Small intestine (tissue), 7 donors: ENCODE measurements around the gene ULK1. TPM values are rescaled to one million over a fixed set of nuclear protein-coding genes. Genes with fewer than 3 reads are reported as not detected.
"Not testable (repeated sequence)": the region's sequence is repeated elsewhere in the genome, so short reads cannot be mapped to it uniquely, and the experiment has no call there.

Experiments
- DNase-seq, 2 donors: peaks; one replicate each; pipeline versions ENCODE4 v3.0.0 to v3.0.0-alpha.2; 2013
- FAIRE-seq: peaks from 2 replicates; lab custom pipeline; 2012; peaks lifted over from hg19 to GRCh38; lab: Jason Lieb, UNC
- H3K27ac ChIP-seq, 3 donors: one replicate each; pipeline ENCODE4 v1.5.1; 2013; ENCODE audit warnings: low read length in 2 of 3, mild to moderate bottlenecking in 2 of 3, control low read depth in 1 of 3, inconsistent platforms in 1 of 3, low read depth in 1 of 3, moderate library complexity in 1 of 3
- H3K27me3 ChIP-seq, 3 donors: one replicate each; pipeline ENCODE4 v1.6.1; 2013; ENCODE audit warnings: low read length in 3 of 3, inconsistent platforms in 1 of 3; ENCODE audit not compliant: control insufficient read depth in 3 of 3, insufficient read depth in 3 of 3
- H3K36me3 ChIP-seq, 3 donors: one replicate each; pipeline ENCODE4 v1.6.1; 2013; ENCODE audit warnings: low read length in 3 of 3, inconsistent platforms in 1 of 3, low read depth in 1 of 3, mild to moderate bottlenecking in 1 of 3, moderate library complexity in 1 of 3; ENCODE audit not compliant: control insufficient read depth in 3 of 3, insufficient read depth in 2 of 3
- H3K4me1 ChIP-seq, 3 donors: one replicate each; pipeline ENCODE4 v1.6.1; 2013; ENCODE audit warnings: low read length in 2 of 3, inconsistent platforms in 1 of 3, low read depth in 1 of 3, mild to moderate bottlenecking in 1 of 3, moderate library complexity in 1 of 3; ENCODE audit not compliant: control insufficient read depth in 3 of 3, insufficient read depth in 2 of 3
- H3K4me3 ChIP-seq, 3 donors: one replicate each; pipeline ENCODE4 v1.5.1; 2013; ENCODE audit warnings: low read length in 3 of 3, control low read depth in 1 of 3, inconsistent platforms in 1 of 3, low read depth in 1 of 3, mild to moderate bottlenecking in 1 of 3, moderate library complexity in 1 of 3
- H3K9me3 ChIP-seq, 2 donors: one replicate each; pipeline ENCODE4 v1.6.1; 2013; ENCODE audit warnings: low read depth in 1 of 2, low read length in 1 of 2; ENCODE audit not compliant: control insufficient read depth in 2 of 2, insufficient read depth in 1 of 2
- WGBS, 3 donors: extraction: QIAGEN DNeasy Blood & Tissue Kit; methylation state at CpG; one replicate each; pipeline ENCODE4 v1.1.7; 2013; 5-methylcytosine and 5-hydroxymethylcytosine counted together
- polyA plus RNA-seq, 4 donors: library from polyadenylated mRNA; stranded (reverse) in 3 of 4; unstranded in 1 of 4; fragments of 200-250 nt in 3 of 4; fragments of 120-200 nt in 1 of 4; gene quantifications; one replicate each; pipeline versions ENCODE4 v1.2.1 to v1.2.3, GENCODE V29; 2013
- donor health status: healthy with polysubstance abuse.
- donor health status: control.
- donor health status: control.
- donor health status: Bipolar disorder and iron deficiency.
- donor health status: healthy.

ULK1 gene
- polyA plus RNA-seq, 4 donors = 11.3 to 30.0 (median 12.5) TPM

DNA sequence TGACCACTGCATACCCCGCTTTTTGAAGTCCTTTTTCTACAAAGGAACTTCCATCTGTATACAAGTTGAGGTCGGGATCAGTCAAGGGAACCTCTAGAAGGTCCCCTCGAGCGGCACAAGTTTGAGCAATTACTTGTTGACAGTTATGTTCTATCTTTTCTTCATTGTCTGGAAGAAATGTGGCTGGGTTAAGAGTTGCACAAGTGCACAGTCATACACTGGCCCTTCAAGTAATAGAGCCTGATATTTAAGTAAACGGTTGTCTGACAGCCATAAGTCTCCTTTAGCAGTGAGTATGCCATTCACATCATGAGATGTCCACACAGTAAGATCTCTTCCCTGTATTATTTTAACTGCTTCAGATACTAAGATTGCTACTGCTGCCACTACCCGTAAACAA is 19.4 kb upstream of the ULK1 start:
- not testable (repeated sequence) for DNase-seq, H3K27me3 ChIP-seq, H3K4me3 ChIP-seq, H3K9me3 ChIP-seq, H3K4me1 ChIP-seq, FAIRE-seq, H3K36me3 ChIP-seq, H3K27ac ChIP-seq
- WGBS, 3 donors = 80 to 86% (median 83%) methylated on average over 6 of the region's 6 CpGs

DNA sequence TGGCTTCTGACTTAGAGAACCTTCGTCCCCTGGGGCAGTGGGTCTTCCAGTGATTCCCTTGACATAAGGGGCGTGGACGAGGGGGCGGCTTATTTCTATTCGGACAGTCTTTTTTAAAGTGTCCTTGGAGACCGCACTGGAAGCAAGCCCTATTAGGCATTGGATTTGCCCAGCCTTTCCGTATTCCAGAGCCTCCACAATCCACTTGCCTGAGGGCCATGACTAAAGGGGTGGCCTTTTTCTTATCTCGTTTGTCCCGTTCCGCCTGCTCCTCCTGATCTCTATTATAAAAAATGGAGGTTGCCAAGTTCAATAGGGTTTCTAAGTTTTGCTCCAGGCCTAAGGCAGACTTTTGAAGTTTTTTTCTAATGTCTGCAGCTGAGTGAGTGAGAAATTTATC is 17.2 kb upstream of the ULK1 start:
- not testable (repeated sequence) for H3K9me3 ChIP-seq, H3K27me3 ChIP-seq, H3K4me3 ChIP-seq, DNase-seq, H3K27ac ChIP-seq, FAIRE-seq, H3K36me3 ChIP-seq, H3K4me1 ChIP-seq
- WGBS, 3 donors = 64 to 76% (median 72%) methylated on average over 10 of the region's 10 CpGs

DNA sequence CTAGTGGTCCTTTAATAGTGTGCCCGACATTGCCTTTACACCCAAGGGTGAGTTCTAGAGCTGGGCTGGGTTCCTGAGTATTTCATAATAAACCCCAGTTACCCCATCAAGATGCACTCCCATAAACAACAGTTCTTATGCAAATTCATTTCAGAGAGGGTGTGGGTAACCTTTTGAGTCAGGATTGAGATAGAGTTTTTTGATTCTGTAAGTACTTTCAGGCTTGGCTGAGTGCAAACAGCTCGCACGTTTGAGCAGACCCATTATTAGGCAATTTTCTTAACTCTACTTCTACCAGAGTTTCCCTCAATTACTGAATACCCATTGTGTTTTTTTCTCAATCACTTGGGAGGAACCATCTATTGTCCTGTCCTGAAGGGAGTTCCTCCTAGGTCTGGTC is 16.0 kb upstream of the ULK1 start:
- FAIRE-seq, H3K4me1 ChIP-seq, H3K27me3 ChIP-seq, H3K9me3 ChIP-seq, DNase-seq, H3K4me3 ChIP-seq, H3K27ac ChIP-seq, H3K36me3 ChIP-seq: not testable (repeated sequence)
- 36 to 46% (median 37%) methylated on average over 3 of the region's 3 CpGs for WGBS, 3 donors

DNA sequence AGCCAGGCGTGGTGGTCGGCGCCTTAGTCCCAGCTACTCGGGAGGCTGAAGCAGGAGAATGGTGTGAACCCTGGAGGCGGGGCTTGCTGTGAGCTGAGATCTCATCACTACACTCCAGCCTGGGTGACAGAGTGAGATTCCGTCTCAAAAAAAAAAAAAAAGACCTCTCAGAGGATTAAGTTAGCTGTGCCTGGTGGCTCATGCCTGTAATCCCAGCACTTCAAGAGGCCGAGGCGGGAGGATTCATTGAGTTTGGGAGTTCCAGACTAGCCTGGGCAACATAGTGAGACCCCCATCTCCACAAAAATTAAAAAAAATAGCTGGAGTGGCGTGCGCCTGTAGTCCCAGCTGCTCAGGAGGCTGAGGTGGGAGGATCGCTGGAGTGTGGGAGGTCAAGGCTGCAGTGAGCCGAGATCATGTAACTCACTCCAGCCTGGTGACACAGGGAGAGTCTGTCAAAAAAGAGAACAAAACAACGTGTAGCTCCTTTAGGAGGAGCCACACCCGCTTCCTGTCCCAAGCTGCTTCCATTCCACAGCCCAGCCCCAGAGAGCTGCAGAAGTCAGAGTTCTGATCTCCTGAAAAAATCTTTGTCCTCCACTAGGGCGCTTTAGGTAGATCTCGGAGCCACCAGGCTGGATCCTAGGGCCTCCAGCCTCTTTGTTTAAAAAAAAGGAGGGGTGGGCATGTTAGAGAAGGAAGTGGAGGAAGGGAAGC is 11.5 kb upstream of the ULK1 start:
- Histone ChIP-seq H3K4me3 (no peak overlapping the region), H3K36me3 (no peaks in the 10 kb centered on the region), H3K27me3 (peaks cover 0 to 2% (median 0%) of the 10 kb centered on the region in 3 donors), H3K4me1 (no peaks in the 10 kb centered on the region), H3K9me3 (peaks cover 0 to 9% of the 10 kb centered on the region in 2 donors), H3K27ac (no peak overlapping the region)
- FAIRE-seq = no peak
- no peak for DNase-seq
- 72 to 80% (median 75%) methylated on average over 16 of the region's 16 CpGs for WGBS, 3 donors

DNA sequence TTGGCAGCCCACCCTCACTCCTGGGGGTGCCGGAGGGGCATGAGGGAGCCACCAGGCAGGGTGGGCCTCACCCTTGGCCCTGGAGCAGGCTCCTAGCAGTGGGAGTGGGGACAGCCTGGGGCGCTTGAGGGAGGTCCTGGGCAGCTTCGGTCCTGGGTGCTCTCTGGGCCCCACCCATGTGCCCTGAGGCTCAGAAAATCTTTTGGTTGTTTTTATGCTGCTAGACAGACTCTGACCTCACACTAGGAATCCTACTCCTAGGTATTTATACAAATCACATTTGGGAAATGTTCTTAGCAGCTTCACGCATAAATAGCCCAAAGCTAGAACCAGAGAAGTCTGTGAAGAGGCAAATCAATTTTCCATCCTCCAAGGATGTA is 10.9 kb upstream of the ULK1 start:
- WGBS, 3 donors = 82 to 86% (median 82%) methylated on average over 4 of the region's 4 CpGs

DNA sequence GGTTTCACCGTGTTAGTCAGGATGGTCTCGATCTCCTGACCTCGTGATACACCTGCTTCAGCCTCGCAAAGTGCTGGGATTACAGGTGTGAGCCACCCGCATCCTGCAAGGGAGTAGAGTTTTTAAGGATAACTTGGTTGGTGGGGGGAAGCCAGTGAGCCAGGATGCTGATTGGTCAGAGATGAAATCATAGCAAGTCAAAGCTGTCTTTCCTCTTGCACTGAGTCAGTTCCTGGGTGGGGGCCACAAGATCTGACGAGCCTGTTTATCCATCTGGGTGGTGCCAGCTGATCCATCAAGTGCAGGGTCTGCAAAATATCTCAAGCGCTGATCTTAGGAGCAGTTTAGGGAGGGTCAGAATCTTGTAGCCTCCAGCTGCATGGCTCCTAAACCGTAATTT is 9.3 kb upstream of the ULK1 start:
- not testable (repeated sequence) for H3K27ac ChIP-seq, DNase-seq, H3K36me3 ChIP-seq, H3K9me3 ChIP-seq, FAIRE-seq, H3K4me3 ChIP-seq, H3K4me1 ChIP-seq, H3K27me3 ChIP-seq
- WGBS, 3 donors = 85 to 90% (median 85%) methylated on average over 8 of the region's 8 CpGs

More for the DNA sequence above, 10.9 kb upstream of the ULK1 start:
- FAIRE-seq (no peak), DNase-seq (no peak)
- Histone ChIP-seq H3K4me1 (no peaks in the 10 kb centered on the region), H3K9me3 (peaks cover 0 to 9% of the 10 kb centered on the region in 2 donors), H3K4me3 (no peak overlapping the region), H3K36me3 (no peaks in the 10 kb centered on the region), H3K27me3 (no peaks in the 10 kb centered on the region), H3K27ac (no peak overlapping the region)

DNA sequence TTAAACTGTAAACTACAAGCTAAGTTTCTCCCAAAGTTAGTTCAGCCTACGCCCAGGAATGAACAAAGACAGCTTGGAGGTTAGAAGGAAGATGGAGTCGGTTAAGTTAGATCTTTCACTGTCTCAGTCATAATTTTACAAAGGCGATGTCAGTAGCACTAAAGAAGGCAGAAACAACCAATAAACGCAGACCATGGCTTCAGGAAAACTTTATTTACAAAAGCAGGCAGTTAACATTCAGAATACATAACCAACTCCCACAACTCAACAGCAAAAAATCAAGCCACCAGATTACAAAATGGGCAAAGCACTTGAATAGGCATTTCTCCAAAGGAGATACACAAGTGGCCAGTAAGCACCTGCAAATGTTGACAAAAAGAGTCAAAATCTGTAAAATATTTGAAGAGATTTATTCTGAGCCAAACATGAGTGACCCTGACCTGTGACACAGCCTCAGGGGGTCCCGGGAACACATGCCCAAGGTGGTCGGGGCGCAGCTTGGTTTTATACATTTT is 8.8 kb upstream of the ULK1 start:
- WGBS, 3 donors = 91 to 94% (median 92%) methylated on average over 7 of the region's 7 CpGs
- H3K27ac ChIP-seq = no peak overlapping the region
- no peak for FAIRE-seq

DNA sequence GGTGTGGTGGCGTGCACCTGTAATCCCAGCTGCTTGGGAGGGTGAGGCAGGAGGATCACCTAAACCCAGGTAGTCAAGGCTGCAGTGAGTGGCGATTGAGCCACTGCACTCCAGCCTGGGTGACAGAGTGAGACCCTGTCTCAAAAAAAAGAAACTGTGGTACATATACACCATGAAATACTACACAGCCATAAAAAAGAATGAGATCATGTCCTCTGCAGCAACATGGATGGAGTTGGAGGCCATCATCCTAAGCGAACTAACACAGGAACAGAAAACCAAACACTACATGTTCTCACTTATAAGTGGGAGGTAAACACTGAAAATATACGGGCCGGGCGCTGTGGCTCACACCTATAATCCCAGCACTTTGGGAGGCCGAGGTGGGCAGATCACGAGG is 2.7 kb upstream of the ULK1 start:
- FAIRE-seq, DNase-seq, H3K4me3 ChIP-seq, H3K36me3 ChIP-seq, H3K27ac ChIP-seq, H3K27me3 ChIP-seq, H3K9me3 ChIP-seq: not testable (repeated sequence)
- WGBS, 3 donors = 84 to 85% (median 84%) methylated on average over 8 of the region's 8 CpGs
- peaks cover 0 to 14% (median 3%) of the 10 kb centered on the region in 3 donors for H3K4me1 ChIP-seq

More for the DNA sequence above, 8.8 kb upstream of the ULK1 start:
- no peak for DNase-seq
- no peaks in the 10 kb centered on the region for H3K36me3 ChIP-seq
- H3K27me3 ChIP-seq = peaks cover 0 to 5% (median 0%) of the 10 kb centered on the region in 3 donors
- H3K4me1 ChIP-seq = no peaks in the 10 kb centered on the region
- H3K4me3 ChIP-seq = no peak overlapping the region
- H3K9me3 ChIP-seq = peaks cover 0 to 9% of the 10 kb centered on the region in 2 donors
